ENCODE data around the gene CCDC127.

- TF ChIP-seq CTCF (IDR thresholded peaks at IDR 0.05) (no peak), POLR2A (IDR thresholded peaks at IDR 0.05) (no peak)
Measured at GRCh38 chr5:155651-156410, 62.1 kb downstream of the CCDC127 start.
